HG02981 (cell line): ENCODE results near the gene ESRRB.
"Not testable (repeated sequence)": the region's sequence is repeated elsewhere in the genome, so short reads cannot be mapped to it uniquely, and the experiment has no call there.

ENCODE experiments used
- ATAC-seq: cut with Tn5 transposase; IDR thresholded peaks from one replicate; pipeline ENCODE4 v1.9.1; 2021; ENCODE audit warnings: mild to moderate bottlenecking, moderate library complexity; ENCODE audit not compliant: unreplicated experiment

ESRRB gene

DNA sequence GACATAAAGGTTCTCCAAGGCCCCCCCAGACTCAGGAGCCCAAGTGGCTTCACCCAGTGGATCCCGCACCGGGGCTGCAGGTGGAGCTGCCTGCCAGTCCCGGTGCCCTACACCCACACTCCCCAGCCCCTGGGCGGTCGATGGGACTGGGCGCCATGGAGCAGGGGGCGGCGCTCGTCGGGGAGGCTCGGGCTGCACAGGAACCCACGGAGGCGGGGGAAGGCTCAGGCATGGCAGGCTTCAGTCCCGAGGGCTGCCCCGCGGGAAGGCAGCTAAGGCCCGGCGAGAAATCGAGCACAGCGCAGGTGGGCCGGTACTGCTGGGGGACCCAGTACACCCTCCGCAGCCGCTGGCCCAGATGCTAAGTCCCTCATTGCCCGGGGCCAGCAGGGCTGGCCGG, 160.7 kb downstream of the ESRRB start:
- ATAC-seq = not testable (repeated sequence)

GRCh38 chr14:76537906-76538647, 162.1 kb downstream of the ESRRB start:
- no peak for ATAC-seq

GRCh38 chr14:76538648-76539008, 162.7 kb downstream of the ESRRB start:
- no peak for ATAC-seq

GRCh38 chr14:76539130-76539529, 163.2 kb downstream of the ESRRB start:
- no peak for ATAC-seq

- no peak for ATAC-seq
Observed at GRCh38 chr14:76541594-76542219, 165.8 kb downstream of the ESRRB start.

- no peak for ATAC-seq
Observed at GRCh38 chr14:76546426-76547221, 170.7 kb downstream of the ESRRB start.

DNA sequence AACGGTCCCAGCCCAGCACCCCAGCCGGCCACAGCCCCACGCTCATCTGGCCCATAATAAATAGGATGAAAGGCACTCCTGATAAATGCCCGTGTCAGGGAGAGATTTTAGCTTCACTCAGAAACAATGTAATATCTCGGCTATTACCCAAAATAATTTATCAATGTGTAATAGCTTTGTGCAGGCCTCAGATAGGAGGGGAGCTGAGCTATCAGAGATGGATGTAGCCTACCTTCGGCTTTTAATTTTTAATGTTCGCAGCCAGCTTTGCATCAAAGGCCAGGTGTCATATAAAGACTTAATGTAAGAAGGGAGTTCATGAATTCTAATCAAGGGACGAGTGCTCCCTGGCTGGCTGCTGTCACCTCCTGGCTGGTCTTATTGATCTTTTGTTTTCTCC, 171.9 kb downstream of the ESRRB start:
- no peak for ATAC-seq

GRCh38 chr14:76550534-76550933, 174.6 kb downstream of the ESRRB start:
- ATAC-seq = no peak

DNA sequence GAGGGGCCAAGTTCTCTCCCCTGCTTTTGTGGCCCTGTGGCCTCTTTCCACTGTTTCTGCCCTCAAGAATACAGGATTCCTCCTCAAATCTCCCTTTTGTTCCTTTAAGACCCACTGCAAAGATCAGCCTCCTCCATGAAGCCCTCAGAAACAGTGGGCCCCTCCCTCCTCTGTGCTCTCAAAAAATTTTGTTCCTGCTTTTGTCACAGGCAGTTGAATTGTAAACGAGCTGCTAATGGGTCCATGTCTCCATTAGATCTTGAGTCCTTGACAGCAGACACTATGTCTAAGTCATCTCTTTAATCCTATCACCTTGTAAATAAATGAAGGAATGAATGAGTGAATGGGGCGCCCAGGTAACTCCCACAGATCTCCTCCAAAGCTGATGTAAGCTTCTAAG, 175.2 kb downstream of the ESRRB start:
- ATAC-seq = no peak
